ENCODE results near the gene SS18. TPM values are rescaled to one million over a fixed set of nuclear protein-coding genes. Genes with fewer than 3 reads are reported as not detected.

Gene SS18
- total RNA-seq, 5 donors from 2014 or later (not counting 1 experiment from before 2014, with no cell fraction given) = 58.3 to 79.2 (median 67.3) TPM

DNA sequence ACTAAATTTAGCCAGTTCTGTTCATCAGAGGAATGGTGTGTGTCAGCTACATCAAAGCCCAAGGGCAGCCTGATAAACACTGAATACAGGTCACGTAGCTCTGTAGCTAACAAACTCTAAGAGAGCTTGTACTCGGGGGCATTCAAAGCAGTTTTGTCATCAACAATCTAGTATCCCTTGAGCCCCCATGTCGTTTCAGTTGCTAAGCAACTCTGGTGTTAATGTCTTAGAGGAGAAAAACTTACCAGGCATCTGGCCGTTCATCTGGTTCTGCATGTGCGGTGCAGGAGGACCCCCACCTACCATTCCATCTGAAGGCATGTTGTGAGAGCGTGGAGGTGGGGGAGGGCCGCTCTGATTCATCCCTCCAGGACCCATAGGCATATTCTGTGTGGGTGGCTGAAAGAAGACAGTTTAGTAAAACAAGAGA, 33.1 kb downstream of the SS18 start:
- no peaks in the 10 kb centered on the region for H3K27me3 Mint-ChIP-seq
- CTCF ChIA-PET = interaction anchor here in 1 of 2 donors (0.6 kb wide), 1 partner anchor 11 kb away, joined by 4 read pairs; no protein-coding TSS in a partner anchor
- ATAC-seq (replicated peaks in 1 of 4) (no peak), DNase-seq (no peak)
- H3K4me3 ChIP-seq (ENCODE audit: control insufficient read depth in 1 of 2, extremely low read depth in 1 of 2, low read length in 1 of 2) = no peak overlapping the region
- no CpG with 5 or more reads among the region's 7 CpGs for WGBS (ENCODE audit: insufficient coverage)
- no peak overlapping the region for H3K27ac ChIP-seq (ENCODE audit: low read length)
- H3K9me3 ChIP-seq = no peaks in the 10 kb centered on the region
- H3K27me3 ChIP-seq (replicated peaks in 1 of 2; ENCODE audit: control insufficient read depth in 2 of 2, extremely low read depth in 1 of 2, insufficient read depth in 2 of 2, low read length in 1 of 2) = no peaks in the 10 kb centered on the region
- no peak overlapping the region for H3K4me3 Mint-ChIP-seq
- POLR2A ChIA-PET = interaction anchor here in 1 of 2 donors (0.8 kb wide), 1 partner anchor 14 kb away, joined by 4 read pairs; no protein-coding TSS in a partner anchor
- no peaks in the 10 kb centered on the region for H3K4me1 ChIP-seq (ENCODE audit: control insufficient read depth in 1 of 2, extremely low read depth in 1 of 2, insufficient read depth in 2 of 2, low read length in 2 of 2)
- H3K36me3 ChIP-seq (ENCODE audit: control insufficient read depth in 2 of 2, extremely low read depth in 1 of 2, insufficient read depth in 1 of 2, low read length in 1 of 2) = peaks cover 3 to 33% of the 10 kb centered on the region in 2 donors
- peaks cover 59% of the 10 kb centered on the region for H3K36me3 Mint-ChIP-seq
- H3K27ac Mint-ChIP-seq = no peak overlapping the region
- peaks cover 18 to 30% (median 28%) of the 10 kb centered on the region in 3 donors for H3K4me1 Mint-ChIP-seq
- no peaks in the 10 kb centered on the region for H3K9me3 Mint-ChIP-seq

- Mint-ChIP-seq H3K9me3 (no peaks in the 10 kb centered on the region), H3K27ac (no peak overlapping the region), H3K4me3 (no peak overlapping the region), H3K36me3 (peaks cover 57% of the 10 kb centered on the region), H3K27me3 (no peaks in the 10 kb centered on the region), H3K4me1 (peaks cover 18 to 26% (median 22%) of the 10 kb centered on the region in 3 donors)
- Histone ChIP-seq H3K27ac (ENCODE audit: low read length) (no peak overlapping the region), H3K36me3 (ENCODE audit: control insufficient read depth in 2 of 2, extremely low read depth in 1 of 2, insufficient read depth in 1 of 2, low read length in 1 of 2) (peaks cover 3 to 38% of the 10 kb centered on the region in 2 donors), H3K9me3 (no peaks in the 10 kb centered on the region), H3K27me3 (replicated peaks in 1 of 2; ENCODE audit: control insufficient read depth in 2 of 2, extremely low read depth in 1 of 2, insufficient read depth in 2 of 2, low read length in 1 of 2) (no peaks in the 10 kb centered on the region), H3K4me3 (ENCODE audit: control insufficient read depth in 1 of 2, extremely low read depth in 1 of 2, low read length in 1 of 2) (no peak overlapping the region), H3K4me1 (ENCODE audit: control insufficient read depth in 1 of 2, extremely low read depth in 1 of 2, insufficient read depth in 2 of 2, low read length in 2 of 2) (no peaks in the 10 kb centered on the region)
- WGBS (ENCODE audit: insufficient coverage) = no CpG with 5 or more reads among the region's 1 CpG
- DNase-seq = no peak
- no peak for ATAC-seq (replicated peaks in 1 of 4)
- CTCF ChIA-PET = no interaction called here
- POLR2A ChIA-PET = interaction anchor here in 1 of 2 donors (0.7 kb wide), 1 partner anchor 12 kb away, joined by 5 read pairs; no protein-coding TSS in a partner anchor
These were observed 34.1 kb downstream of the SS18 start for GRCh38 chr18:26056291-26056690.

DNA sequence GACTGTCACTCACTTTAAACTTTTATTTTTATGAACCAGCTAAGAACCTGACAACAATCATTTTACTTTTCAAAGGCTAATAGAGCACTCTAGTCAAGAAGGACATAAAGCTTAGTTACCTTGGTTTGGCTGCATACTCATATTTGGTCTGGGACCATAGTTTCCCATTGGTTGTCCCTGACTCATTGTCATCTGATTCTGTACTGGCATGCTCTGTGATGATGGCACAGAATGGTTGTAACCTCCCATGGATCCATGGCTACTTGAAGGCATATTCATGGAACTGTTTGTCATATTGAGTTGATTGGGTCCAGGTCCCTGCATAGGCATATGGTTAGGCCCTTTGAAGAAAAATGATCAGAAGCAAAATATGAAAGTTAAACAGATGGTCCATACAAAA, 37.9 kb downstream of the SS18 start:
- H3K36me3 ChIP-seq (ENCODE audit: control insufficient read depth in 2 of 2, extremely low read depth in 1 of 2, insufficient read depth in 1 of 2, low read length in 1 of 2) = peaks cover 3 to 52% of the 10 kb centered on the region in 2 donors
- H3K9me3 ChIP-seq = no peaks in the 10 kb centered on the region
- Mint-ChIP-seq H3K4me1 (peaks cover 11 to 20% (median 17%) of the 10 kb centered on the region in 3 donors), H3K27me3 (no peaks in the 10 kb centered on the region), H3K36me3 (peaks cover 46% of the 10 kb centered on the region), H3K4me3 (no peak overlapping the region), H3K27ac (peak overlapping the region in 1 of 2 donors; percentile 31), H3K9me3 (no peaks in the 10 kb centered on the region)
- peaks cover 0 to 7% of the 10 kb centered on the region in 2 experiments for H3K4me1 ChIP-seq (ENCODE audit: control insufficient read depth in 1 of 2, extremely low read depth in 1 of 2, insufficient read depth in 2 of 2, low read length in 2 of 2)
- DNase-seq = no peak
- CTCF ChIA-PET = interaction anchor here (0.9 to 1.1 kb wide), 2 partner anchors 9 to 20 kb away, joined by 3 to 4 read pairs; no protein-coding TSS in a partner anchor
- POLR2A ChIA-PET = no interaction called here
- H3K4me3 ChIP-seq (ENCODE audit: control insufficient read depth in 1 of 2, extremely low read depth in 1 of 2, low read length in 1 of 2) = no peak overlapping the region
- no peak overlapping the region for H3K27ac ChIP-seq (ENCODE audit: low read length)
- H3K27me3 ChIP-seq (replicated peaks in 1 of 2; ENCODE audit: control insufficient read depth in 2 of 2, extremely low read depth in 1 of 2, insufficient read depth in 2 of 2, low read length in 1 of 2) = no peaks in the 10 kb centered on the region
- no peak for ATAC-seq (replicated peaks in 1 of 4)

DNA sequence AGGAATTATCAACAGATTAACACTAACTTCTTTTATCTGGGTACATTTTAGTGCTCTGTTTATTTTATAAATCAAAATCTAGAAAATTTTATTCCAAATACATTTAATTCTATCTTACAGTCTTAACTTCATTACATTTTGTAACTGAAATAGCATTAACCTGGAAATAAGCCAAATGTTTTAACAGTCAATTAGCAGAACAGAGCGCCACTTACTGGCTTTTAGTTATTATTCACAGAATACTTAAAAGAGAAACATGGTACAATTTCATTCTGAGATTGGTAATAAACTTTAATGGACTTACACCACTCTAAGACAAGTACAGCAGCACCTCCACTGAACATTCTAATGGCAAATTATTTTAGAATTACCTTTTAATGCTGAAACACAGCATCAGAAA, 38.6 kb downstream of the SS18 start:
- Histone ChIP-seq H3K36me3 (ENCODE audit: control insufficient read depth in 2 of 2, extremely low read depth in 1 of 2, insufficient read depth in 1 of 2, low read length in 1 of 2) (peaks cover 3 to 48% of the 10 kb centered on the region in 2 donors), H3K4me3 (ENCODE audit: control insufficient read depth in 1 of 2, extremely low read depth in 1 of 2, low read length in 1 of 2) (no peak overlapping the region), H3K4me1 (ENCODE audit: control insufficient read depth in 1 of 2, extremely low read depth in 1 of 2, insufficient read depth in 2 of 2, low read length in 2 of 2) (peaks cover 0 to 7% of the 10 kb centered on the region in 2 experiments), H3K27me3 (replicated peaks in 1 of 2; ENCODE audit: control insufficient read depth in 2 of 2, extremely low read depth in 1 of 2, insufficient read depth in 2 of 2, low read length in 1 of 2) (no peaks in the 10 kb centered on the region), H3K27ac (ENCODE audit: low read length) (no peak overlapping the region), H3K9me3 (no peaks in the 10 kb centered on the region)
- no CpG with 5 or more reads among the region's 1 CpG for WGBS (ENCODE audit: insufficient coverage)
- H3K4me3 Mint-ChIP-seq = no peak overlapping the region
- ChIA-PET CTCF (interaction anchor here (0.9 to 1.1 kb wide), 2 partner anchors 8 to 19 kb away, joined by 3 to 4 read pairs; no protein-coding TSS in a partner anchor), POLR2A (no interaction called here)
- DNase-seq (no peak), ATAC-seq (replicated peaks in 1 of 4) (no peak)
- H3K9me3 Mint-ChIP-seq = no peaks in the 10 kb centered on the region
- peaks cover 11 to 20% (median 17%) of the 10 kb centered on the region in 3 donors for H3K4me1 Mint-ChIP-seq
- H3K27ac Mint-ChIP-seq = no peak overlapping the region
- H3K36me3 Mint-ChIP-seq = peaks cover 41% of the 10 kb centered on the region
- H3K27me3 Mint-ChIP-seq = no peaks in the 10 kb centered on the region

GRCh38 chr18:26046419-26047077, 43.9 kb downstream of the SS18 start:
- CTCF ChIA-PET = interaction anchor here in 1 of 2 donors (0.6 kb wide), 1 partner anchor 10 kb away, joined by 4 read pairs; no protein-coding TSS in a partner anchor
- H3K36me3 Mint-ChIP-seq = peaks cover 32% of the 10 kb centered on the region
- H3K27me3 Mint-ChIP-seq = no peaks in the 10 kb centered on the region
- ATAC-seq (replicated peaks in 1 of 4) = no peak
- Histone ChIP-seq H3K4me1 (ENCODE audit: control insufficient read depth in 1 of 2, extremely low read depth in 1 of 2, insufficient read depth in 2 of 2, low read length in 2 of 2) (peaks cover 0 to 7% of the 10 kb centered on the region in 2 experiments), H3K9me3 (no peaks in the 10 kb centered on the region), H3K36me3 (ENCODE audit: control insufficient read depth in 2 of 2, extremely low read depth in 1 of 2, insufficient read depth in 1 of 2, low read length in 1 of 2) (peaks cover 0 to 26% of the 10 kb centered on the region in 2 donors), H3K27ac (ENCODE audit: low read length) (no peak overlapping the region), H3K4me3 (ENCODE audit: control insufficient read depth in 1 of 2, extremely low read depth in 1 of 2, low read length in 1 of 2) (no peak overlapping the region), H3K27me3 (replicated peaks in 1 of 2; ENCODE audit: control insufficient read depth in 2 of 2, extremely low read depth in 1 of 2, insufficient read depth in 2 of 2, low read length in 1 of 2) (no peaks in the 10 kb centered on the region)
- peaks cover 20 to 34% (median 32%) of the 10 kb centered on the region in 3 donors for H3K4me1 Mint-ChIP-seq
- H3K27ac Mint-ChIP-seq = no peak overlapping the region
- H3K9me3 Mint-ChIP-seq = no peaks in the 10 kb centered on the region
- POLR2A ChIA-PET = no interaction called here
- no peak overlapping the region for H3K4me3 Mint-ChIP-seq
- DNase-seq = no peak

GRCh38 chr18:26044807-26045206, 45.6 kb downstream of the SS18 start:
- peaks cover 0 to 21% of the 10 kb centered on the region in 2 donors for H3K36me3 ChIP-seq (ENCODE audit: control insufficient read depth in 2 of 2, extremely low read depth in 1 of 2, insufficient read depth in 1 of 2, low read length in 1 of 2)
- CTCF ChIA-PET = no interaction called here

More at GRCh38 chr18:26044807-26045206, 45.6 kb downstream of the SS18 start:
- Histone ChIP-seq H3K27me3 (replicated peaks in 1 of 2; ENCODE audit: control insufficient read depth in 2 of 2, extremely low read depth in 1 of 2, insufficient read depth in 2 of 2, low read length in 1 of 2) (no peaks in the 10 kb centered on the region), H3K9me3 (no peaks in the 10 kb centered on the region), H3K4me1 (ENCODE audit: control insufficient read depth in 1 of 2, extremely low read depth in 1 of 2, insufficient read depth in 2 of 2, low read length in 2 of 2) (peaks cover 0 to 5% of the 10 kb centered on the region in 2 experiments), H3K27ac (ENCODE audit: low read length) (no peak overlapping the region), H3K4me3 (ENCODE audit: control insufficient read depth in 1 of 2, extremely low read depth in 1 of 2, low read length in 1 of 2) (no peak overlapping the region)
- Mint-ChIP-seq H3K4me3 (no peak overlapping the region), H3K36me3 (peaks cover 35% of the 10 kb centered on the region), H3K4me1 (peaks cover 32 to 45% (median 42%) of the 10 kb centered on the region in 3 donors), H3K9me3 (no peaks in the 10 kb centered on the region), H3K27ac (no peak overlapping the region), H3K27me3 (no peaks in the 10 kb centered on the region)
- 100% methylated on average over 2 of the region's 3 CpGs for WGBS (ENCODE audit: insufficient coverage)
- ATAC-seq (replicated peaks in 1 of 4) = no peak
- POLR2A ChIA-PET = no interaction called here
- DNase-seq = no peak
